HepG2 (cell line): ENCODE data around the gene FAM111A. TPM values are rescaled to one million over a fixed set of nuclear protein-coding genes. Genes with fewer than 3 reads are reported as not detected.
A peak's percentile ranks its signal among the peaks of the same experiment; 100 is the strongest.

Source experiments
- HDAC2 ChIP-seq: sonication (generic); formaldehyde crosslinking; IDR thresholded peaks from 2 replicates; pipeline ENCODE4 v1.4.0; 2020; ENCODE audit warnings: missing genetic modification reagents
- HNF4A ChIP-seq: sonication (generic); formaldehyde crosslinking; IDR thresholded peaks from 2 replicates; pipeline ENCODE4 v1.4.0; 2020; ENCODE audit warnings: missing genetic modification reagents
- PAXIP1 ChIP-seq: sonication (generic); formaldehyde crosslinking; conservative IDR thresholded peaks from 2 replicates; pipeline ENCODE4 v1.4.0; 2020; ENCODE audit warnings: mild to moderate bottlenecking, missing genetic modification reagents, moderate library complexity
- RXRA ChIP-seq: sonication (generic); formaldehyde crosslinking; IDR thresholded peaks from 2 replicates; pipeline ENCODE4 v1.5.1; 2020; ENCODE audit warnings: missing genetic modification reagents
- ZFY ChIP-seq: sonication (generic); formaldehyde crosslinking; IDR thresholded peaks from 2 replicates; pipeline ENCODE4 v1.4.0; 2020; ENCODE audit warnings: missing genetic modification reagents
- ZNF281 ChIP-seq: sonication (generic); formaldehyde crosslinking; IDR thresholded peaks from 2 replicates; pipeline ENCODE4 v1.4.0; 2020; ENCODE audit warnings: missing genetic modification reagents, borderline replicate concordance
- polyA plus RNA-seq, 8 experiments: library from polyadenylated mRNA; depleted of rRNA in 3 of 8; stranded (reverse) in 7 of 8; unstranded in 1 of 8; fragments of >200 nt; fragmentation: Illumina TruSeq in 4 of 8; extraction: Trizol in 4 of 8; gene quantifications; 2 replicates each; pipeline versions ENCODE4 v1.2.1 to v1.2.3, GENCODE V29; 2011 to 2016; ENCODE audit warnings: low read depth in 4 of 8, missing spikeins in 1 of 8, mixed read lengths in 1 of 8; ENCODE audit not compliant: insufficient read depth in 1 of 8
- total RNA-seq, 5 experiments: library from RNA; depleted of rRNA; stranded (reverse); fragments of >200 nt; fragmentation: Illumina TruSeq; extraction: Trizol; gene quantifications; 2 replicates each; pipeline ENCODE4 v1.2.3, GENCODE V29; 2016; ENCODE audit warnings: low read depth in 1 of 5
- TF ChIP-seq, protein P1 (sequence below), 2 experiments: sonication (generic) in 1 of 2; formaldehyde crosslinking in 1 of 2; IDR thresholded peaks; 2 replicates each; pipeline versions ENCODE4 v1.6.1 to v1.9.0; 2014 to 2022; ENCODE audit warnings: antibody characterized with exemption in 1 of 2, borderline replicate concordance in 1 of 2, inconsistent platforms in 1 of 2, low read depth in 1 of 2, missing genetic modification reagents in 1 of 2

Gene FAM111A
- total and polyA plus RNA-seq, 2 of the 13 experiments (the other 11 are each of a cell fraction or from before 2014, with no cell fraction given) = 3.2 to 13.5 TPM

- peak; percentile 47; the same call in 1 of the 2 replicates for TF ChIP-seq ZNF281 (CRISPR knock-in tag)
- TF ChIP-seq RXRA (CRISPR knock-in tag) = no peak
- TF ChIP-seq ZFY (CRISPR knock-in tag) = no peak
- TF ChIP-seq PAXIP1 (CRISPR knock-in tag) = peak; percentile 65
- TF ChIP-seq HDAC2 = peak; percentile 27; the same call in 1 of the 2 replicates
- TF ChIP-seq, protein P1, sequence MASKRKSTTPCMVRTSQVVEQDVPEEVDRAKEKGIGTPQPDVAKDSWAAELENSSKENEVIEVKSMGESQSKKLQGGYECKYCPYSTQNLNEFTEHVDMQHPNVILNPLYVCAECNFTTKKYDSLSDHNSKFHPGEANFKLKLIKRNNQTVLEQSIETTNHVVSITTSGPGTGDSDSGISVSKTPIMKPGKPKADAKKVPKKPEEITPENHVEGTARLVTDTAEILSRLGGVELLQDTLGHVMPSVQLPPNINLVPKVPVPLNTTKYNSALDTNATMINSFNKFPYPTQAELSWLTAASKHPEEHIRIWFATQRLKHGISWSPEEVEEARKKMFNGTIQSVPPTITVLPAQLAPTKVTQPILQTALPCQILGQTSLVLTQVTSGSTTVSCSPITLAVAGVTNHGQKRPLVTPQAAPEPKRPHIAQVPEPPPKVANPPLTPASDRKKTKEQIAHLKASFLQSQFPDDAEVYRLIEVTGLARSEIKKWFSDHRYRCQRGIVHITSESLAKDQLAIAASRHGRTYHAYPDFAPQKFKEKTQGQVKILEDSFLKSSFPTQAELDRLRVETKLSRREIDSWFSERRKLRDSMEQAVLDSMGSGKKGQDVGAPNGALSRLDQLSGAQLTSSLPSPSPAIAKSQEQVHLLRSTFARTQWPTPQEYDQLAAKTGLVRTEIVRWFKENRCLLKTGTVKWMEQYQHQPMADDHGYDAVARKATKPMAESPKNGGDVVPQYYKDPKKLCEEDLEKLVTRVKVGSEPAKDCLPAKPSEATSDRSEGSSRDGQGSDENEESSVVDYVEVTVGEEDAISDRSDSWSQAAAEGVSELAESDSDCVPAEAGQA (IDR thresholded peaks at IDR 0.05; ENCODE audit: low read depth) = no peak
- TF ChIP-seq, protein P1 (CRISPR knock-in tag; IDR thresholded peaks at IDR 0.05; ENCODE audit: borderline replicate concordance) = no peak
- TF ChIP-seq HNF4A (CRISPR knock-in tag) = peak; percentile 87
These were observed 48.4 kb downstream of the FAM111A start (continued) for GRCh38 chr11:59191095-59191494.
